ENCODE measurements around the gene ILK.

Gene ILK

GRCh38 chr11:6621711-6622211 is 18.2 kb downstream of the ILK start:
- no peak for DNase-seq (ENCODE audit: low read depth in 2 of 2)

GRCh38 chr11:6622261-6623171 is 18.9 kb downstream of the ILK start:
- DNase-seq (ENCODE audit: low read depth in 2 of 2) = no peak

GRCh38 chr11:6623391-6624363 is 20.1 kb downstream of the ILK start:
- no peak for DNase-seq (ENCODE audit: low read depth in 2 of 2)

GRCh38 chr11:6625156-6625831 is 21.7 kb downstream of the ILK start:
- no peak for DNase-seq (ENCODE audit: low read depth in 2 of 2)

DNA sequence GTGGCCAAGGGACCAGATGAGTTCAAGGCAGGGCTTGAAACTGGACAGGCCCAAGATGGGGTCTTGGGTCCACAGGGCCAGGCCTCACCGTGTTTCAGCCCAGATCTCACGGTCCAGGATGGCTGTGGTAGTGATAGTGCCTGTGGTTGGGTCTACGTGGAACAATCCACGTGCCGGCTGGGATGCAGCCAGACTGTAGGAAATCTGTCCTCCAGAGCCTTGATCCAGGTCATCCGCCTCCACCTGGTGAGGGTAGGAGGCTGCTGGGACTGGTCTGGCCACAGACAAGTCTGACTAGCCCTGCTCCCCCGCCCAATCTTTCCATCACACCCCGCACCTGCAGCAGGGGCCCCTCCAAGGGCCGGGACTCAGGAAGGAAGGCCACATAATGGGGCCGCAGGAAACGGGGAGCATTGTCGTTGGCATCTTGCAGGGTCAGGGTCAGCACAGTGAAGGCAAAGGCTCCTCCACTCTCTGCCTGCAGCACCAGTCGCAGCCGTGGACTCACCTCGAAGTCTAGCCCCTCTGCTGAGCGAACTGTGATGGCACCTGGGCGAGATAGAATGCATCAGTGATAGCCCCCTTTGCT is 22.4 kb downstream of the ILK start:
- DNase-seq (ENCODE audit: low read depth in 2 of 2) = no peak

- no peak for DNase-seq (ENCODE audit: low read depth in 2 of 2)
Measured at GRCh38 chr11:6626971-6627761, 23.6 kb downstream of the ILK start.

DNA sequence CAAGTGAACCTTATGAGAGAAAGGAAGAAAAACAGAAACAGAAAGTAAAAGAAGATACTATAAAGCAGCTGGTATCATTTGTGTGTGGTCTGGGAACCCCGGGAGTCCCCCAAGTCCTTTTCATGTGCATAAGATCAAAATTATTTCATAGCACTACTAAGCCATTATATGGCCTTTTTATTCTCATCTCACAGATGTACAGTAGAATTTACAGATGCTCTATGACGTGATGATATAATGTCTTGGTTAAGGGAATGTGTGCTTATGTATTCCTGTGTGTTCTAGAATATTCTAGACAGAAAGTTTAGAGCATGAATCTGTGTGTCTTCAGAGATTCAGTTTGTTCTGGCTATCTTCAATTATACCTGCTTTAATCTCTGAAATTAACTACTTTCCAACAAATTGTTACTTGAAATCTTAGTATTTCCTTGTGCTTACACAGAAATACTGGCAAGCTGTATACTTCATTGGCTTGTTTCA is 24.2 kb downstream of the ILK start:
- DNase-seq (ENCODE audit: low read depth in 2 of 2) = no peak

GRCh38 chr11:6628526-6628925 is 25.0 kb downstream of the ILK start:
- no peak for DNase-seq (ENCODE audit: low read depth in 2 of 2)

GRCh38 chr11:6629573-6629891 is 26.0 kb downstream of the ILK start:
- DNase-seq (ENCODE audit: low read depth in 2 of 2) = no peak

DNA sequence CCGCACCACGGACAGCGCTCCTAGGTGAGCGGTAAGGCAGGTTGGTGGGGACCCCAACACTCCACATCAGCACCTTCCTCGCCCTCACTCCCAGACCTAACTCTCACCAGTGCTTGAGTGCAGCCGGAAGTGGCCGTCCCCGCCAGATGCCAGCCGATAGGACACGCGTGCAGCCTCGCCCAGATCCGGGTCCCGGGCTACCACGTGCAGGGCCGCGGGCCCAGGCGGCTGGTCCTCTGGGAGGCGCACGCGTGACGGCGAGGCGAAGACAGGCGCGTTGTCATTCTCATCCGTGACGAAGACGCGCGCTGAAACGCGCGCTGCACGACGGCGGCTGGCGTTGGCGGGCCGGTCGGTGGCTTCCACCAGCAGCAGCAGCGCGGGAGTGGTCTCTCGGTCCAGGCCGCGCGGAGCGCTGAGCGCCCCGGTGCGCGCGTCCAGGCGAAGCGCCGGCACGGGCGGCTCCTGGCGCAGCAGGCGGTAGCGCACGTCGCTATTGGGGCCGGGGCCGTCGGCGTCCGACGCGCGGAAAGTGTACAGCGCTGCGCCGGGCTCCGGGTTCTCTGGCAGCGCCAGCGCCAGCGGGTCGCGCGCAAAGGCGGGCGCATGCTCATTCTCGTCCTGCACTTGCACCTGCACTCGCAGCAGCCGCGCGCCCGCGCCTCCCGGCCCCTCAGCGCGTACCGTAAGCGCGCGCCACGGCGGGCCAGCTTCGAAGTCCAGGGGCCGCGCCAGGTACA is 26.5 kb downstream of the ILK start:
- DNase-seq (ENCODE audit: low read depth in 2 of 2) = no peak

GRCh38 chr11:6630632-6631291 is 27.2 kb downstream of the ILK start:
- DNase-seq (ENCODE audit: low read depth in 2 of 2) = no peak

DNA sequence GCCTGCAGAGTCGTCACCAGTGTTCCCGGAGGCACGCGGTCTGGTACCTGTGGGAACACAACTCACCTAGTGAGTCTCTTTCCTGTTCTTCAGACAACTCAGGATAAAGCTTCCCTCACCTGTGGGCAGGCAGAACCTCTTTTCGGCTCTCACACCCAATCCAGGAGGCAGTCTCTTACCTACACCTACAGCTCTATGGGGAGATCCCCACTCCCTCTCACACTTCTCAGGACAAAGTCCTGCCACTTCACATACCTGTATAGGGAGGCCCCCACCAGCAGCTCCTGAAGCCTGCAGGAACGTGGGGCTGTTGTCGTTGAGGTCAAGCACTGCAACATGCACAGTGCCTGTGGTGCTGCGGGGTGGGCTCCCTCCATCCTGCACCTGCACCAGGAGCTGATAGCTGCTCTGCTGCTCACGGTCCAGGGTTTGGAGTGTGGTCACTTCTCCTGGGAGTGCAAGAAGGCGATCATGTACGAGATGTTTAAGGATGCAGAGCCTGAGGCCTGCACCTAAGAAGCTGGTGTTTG is 27.9 kb downstream of the ILK start:
- DNase-seq (ENCODE audit: low read depth in 2 of 2) = no peak

- no peak for DNase-seq (ENCODE audit: low read depth in 2 of 2)
Measured at GRCh38 chr11:6632116-6633073, 28.8 kb downstream of the ILK start.

- no peak for DNase-seq (ENCODE audit: low read depth in 2 of 2)
Measured at GRCh38 chr11:6633422-6634408, 30.1 kb downstream of the ILK start.

DNA sequence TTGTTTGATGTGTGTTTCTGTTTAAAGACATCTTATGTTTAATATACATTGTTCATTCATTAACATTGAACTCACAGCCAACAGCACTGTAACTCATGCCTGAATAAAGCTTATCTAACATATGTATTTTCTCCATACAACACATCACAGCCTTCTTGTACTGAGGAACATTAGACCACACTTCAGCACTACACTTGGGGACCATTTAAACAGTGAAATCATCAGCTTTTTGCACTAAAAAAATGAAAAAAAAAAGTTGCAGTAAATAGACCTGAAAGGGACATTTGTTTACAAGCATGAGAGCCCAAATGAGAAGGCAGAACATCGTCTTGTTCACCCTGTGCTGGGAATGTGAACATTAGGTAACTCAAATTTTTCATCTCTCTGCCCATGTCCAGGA is 31.0 kb downstream of the ILK start:
- no peak for DNase-seq (ENCODE audit: low read depth in 2 of 2)

- no peak for DNase-seq (ENCODE audit: low read depth in 2 of 2)
Measured at GRCh38 chr11:6635082-6635932, 31.7 kb downstream of the ILK start.
